ENCODE results near the gene DQX1. TPM values are rescaled to one million over a fixed set of nuclear protein-coding genes. Genes with fewer than 3 reads are reported as not detected.

The DQX1 gene
- polyA plus RNA-seq, 2 donors: 3.4 to 7.3 TPM

DNA sequence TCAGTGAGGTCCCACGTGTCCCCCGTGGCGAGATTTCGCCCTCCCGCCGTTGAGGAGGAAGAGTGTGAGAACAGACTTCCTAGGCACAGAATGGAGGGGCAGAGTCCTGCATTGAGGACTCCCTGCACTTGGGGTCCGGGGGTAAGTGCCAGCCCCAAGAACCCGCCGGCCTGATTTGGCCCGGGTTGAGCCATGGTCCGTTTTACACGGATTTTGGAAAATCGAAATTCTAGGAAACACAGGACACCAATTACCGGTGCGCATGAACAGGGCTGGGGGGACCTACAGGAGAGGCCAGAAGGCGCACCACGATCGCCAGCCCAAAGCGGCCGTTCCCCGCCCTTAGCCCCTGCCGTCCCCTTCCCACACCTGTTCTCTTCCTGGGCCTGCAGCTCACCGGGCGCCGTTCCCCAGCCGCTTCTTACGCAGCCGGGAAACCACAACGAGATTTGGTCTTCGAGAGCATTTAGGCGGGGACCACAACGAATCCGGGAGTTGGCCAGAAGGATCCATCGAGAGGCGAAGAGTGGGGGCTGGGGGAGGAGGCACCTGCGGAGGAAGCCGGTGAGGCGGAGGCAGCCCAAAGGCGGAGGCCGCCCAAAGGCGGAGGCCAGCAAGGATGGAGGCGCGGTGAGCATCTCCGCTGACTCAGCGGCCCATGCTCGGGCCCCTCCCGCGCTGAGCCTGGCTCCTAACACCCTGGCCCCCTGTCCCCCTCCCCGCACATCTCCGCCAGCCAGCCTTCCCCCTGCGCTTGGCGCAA, 12.2 kb downstream of the DQX1 start:
- no peak overlapping the region for H3K27ac ChIP-seq (ENCODE audit: low read depth in 2 of 2, low read length in 1 of 2)
- peaks cover 18 to 20% of the 10 kb centered on the region in 2 donors for H3K4me1 ChIP-seq (ENCODE audit: control insufficient read depth in 2 of 2, insufficient read depth in 2 of 2, low read length in 1 of 2)
- 8 to 10% methylated on average over 46 to 52 of the region's 52 CpGs for WGBS, 2 donors
- peaks cover 4 to 34% of the 10 kb centered on the region in 2 donors for H3K27me3 ChIP-seq (ENCODE audit: control insufficient read depth in 1 of 2, insufficient read depth in 2 of 2, low read length in 2 of 2)
- no peak overlapping the region for H3K4me3 ChIP-seq (ENCODE audit: low read depth in 1 of 2, low read length in 2 of 2)
- H3K36me3 ChIP-seq (ENCODE audit: control insufficient read depth in 2 of 2, insufficient read depth in 2 of 2, low read length in 1 of 2): no peaks in the 10 kb centered on the region
- peaks cover 0 to 8% of the 10 kb centered on the region in 2 donors for H3K9me3 ChIP-seq (ENCODE audit: control insufficient read depth in 2 of 2, insufficient read depth in 1 of 2, low read depth in 1 of 2, low read length in 1 of 2)

DNA sequence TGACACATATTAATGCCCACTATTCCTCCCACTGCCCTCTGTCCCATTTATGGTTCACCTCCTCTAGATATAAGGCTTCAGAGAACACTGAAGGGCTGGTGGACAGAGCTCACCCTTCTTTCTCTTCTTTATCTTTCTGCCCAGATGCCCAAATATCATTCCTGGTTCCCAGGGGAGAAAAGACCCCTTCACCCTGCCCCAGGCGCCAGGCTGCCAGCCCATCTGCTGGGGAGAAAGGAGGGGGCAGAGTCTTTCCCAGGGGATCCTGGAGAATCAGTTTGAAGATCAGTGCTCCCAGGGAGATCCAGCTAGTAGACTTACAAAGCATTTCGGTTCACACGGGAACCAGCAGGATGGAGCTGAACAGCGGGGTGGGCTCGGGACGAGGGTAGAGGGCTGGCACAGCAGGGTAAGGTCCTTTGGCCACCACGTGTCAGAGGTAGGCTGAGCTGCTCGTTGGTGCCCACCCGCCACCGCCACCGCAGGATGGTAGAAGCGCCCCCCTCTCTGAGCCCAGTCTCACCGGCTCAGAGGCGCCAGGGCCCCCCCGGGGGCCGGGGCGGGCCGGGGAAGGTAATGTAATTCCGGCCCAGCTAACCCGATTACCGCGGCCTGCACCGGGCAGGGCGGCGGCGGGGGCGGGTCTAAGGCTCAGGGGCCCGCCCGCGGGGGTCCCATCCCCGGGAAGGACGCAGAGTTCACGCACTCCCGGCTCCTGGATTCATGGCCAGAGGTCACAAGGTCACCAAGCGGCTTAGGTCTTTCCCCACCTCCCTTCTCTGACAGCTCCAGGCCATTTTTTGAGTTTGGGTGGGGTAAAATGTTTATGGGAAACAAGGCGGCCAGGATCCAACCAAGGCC, 13.1 kb downstream of the DQX1 start:
- peaks cover 4 to 34% of the 10 kb centered on the region in 2 donors for H3K27me3 ChIP-seq (ENCODE audit: control insufficient read depth in 1 of 2, insufficient read depth in 2 of 2, low read length in 2 of 2)
- WGBS, 2 donors: 13% methylated on average over 35 to 36 of the region's 36 CpGs
- H3K27ac ChIP-seq (ENCODE audit: low read depth in 2 of 2, low read length in 1 of 2): no peak overlapping the region
- no peak overlapping the region for H3K4me3 ChIP-seq (ENCODE audit: low read depth in 1 of 2, low read length in 2 of 2)
- H3K9me3 ChIP-seq (ENCODE audit: control insufficient read depth in 2 of 2, insufficient read depth in 1 of 2, low read depth in 1 of 2, low read length in 1 of 2): peaks cover 0 to 8% of the 10 kb centered on the region in 2 donors
- H3K4me1 ChIP-seq (ENCODE audit: control insufficient read depth in 2 of 2, insufficient read depth in 2 of 2, low read length in 1 of 2): peaks cover 18 to 20% of the 10 kb centered on the region in 2 donors
- H3K36me3 ChIP-seq (ENCODE audit: control insufficient read depth in 2 of 2, insufficient read depth in 2 of 2, low read length in 1 of 2): no peaks in the 10 kb centered on the region

DNA sequence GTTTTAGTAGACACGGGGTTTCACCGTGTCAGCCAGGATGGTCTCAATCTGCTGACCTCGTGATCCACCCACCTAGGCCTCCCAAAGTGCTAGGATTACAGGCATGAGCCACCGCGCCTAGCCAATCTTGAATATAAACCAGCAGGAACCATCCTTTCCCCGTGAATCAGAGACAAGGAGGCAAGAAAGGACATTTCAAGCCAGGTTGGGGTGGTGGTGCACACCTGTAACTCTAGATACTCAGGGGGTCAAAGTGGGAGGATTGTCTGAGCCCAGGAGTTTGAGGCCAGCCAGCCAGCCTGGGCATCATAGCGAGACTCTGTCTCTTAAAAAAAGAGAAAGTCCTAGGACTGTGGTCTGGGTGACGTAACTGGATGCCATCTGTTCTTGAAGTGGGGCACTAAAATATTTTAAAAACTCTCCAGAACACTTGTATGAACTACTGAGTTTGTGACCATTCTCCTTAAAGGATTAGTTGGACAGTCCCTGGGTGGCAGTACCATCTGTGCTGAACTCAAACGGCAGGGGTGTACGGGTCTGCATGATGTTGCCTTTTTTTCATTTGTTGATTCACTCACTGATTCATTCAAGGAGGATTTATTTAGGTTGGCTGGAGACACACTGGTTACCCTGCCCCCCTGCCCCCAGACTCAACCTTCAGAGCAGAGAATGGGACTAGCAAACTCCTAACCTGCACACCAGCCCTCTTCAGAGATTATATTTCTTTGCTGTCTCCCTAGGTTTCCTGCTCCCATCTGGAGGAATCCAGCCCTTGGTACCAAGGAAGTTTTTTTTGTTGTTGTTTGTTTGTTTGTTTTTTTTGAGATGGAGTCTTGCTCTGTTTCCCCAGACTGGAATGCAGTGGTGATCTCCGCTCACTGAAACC, 14.7 kb downstream of the DQX1 start:
- WGBS, 2 donors: 40 to 44% methylated on average over 11 of the region's 11 CpGs
- Histone ChIP-seq H3K4me1 (ENCODE audit: control insufficient read depth in 2 of 2, insufficient read depth in 2 of 2, low read length in 1 of 2) (peaks cover 18 to 22% of the 10 kb centered on the region in 2 donors), H3K4me3 (ENCODE audit: low read depth in 1 of 2, low read length in 2 of 2) (no peak overlapping the region), H3K27ac (ENCODE audit: low read depth in 2 of 2, low read length in 1 of 2) (no peak overlapping the region), H3K27me3 (ENCODE audit: control insufficient read depth in 1 of 2, insufficient read depth in 2 of 2, low read length in 2 of 2) (peaks cover 4 to 30% of the 10 kb centered on the region in 2 donors), H3K36me3 (ENCODE audit: control insufficient read depth in 2 of 2, insufficient read depth in 2 of 2, low read length in 1 of 2) (no peaks in the 10 kb centered on the region), H3K9me3 (ENCODE audit: control insufficient read depth in 2 of 2, insufficient read depth in 1 of 2, low read depth in 1 of 2, low read length in 1 of 2) (peaks cover 0 to 8% of the 10 kb centered on the region in 2 donors)

GRCh38 chr2:74510272-74510671, 15.8 kb downstream of the DQX1 start:
- WGBS, 2 donors: 84 to 92% methylated on average over 4 of the region's 4 CpGs
- Histone ChIP-seq H3K9me3 (ENCODE audit: control insufficient read depth in 2 of 2, insufficient read depth in 1 of 2, low read depth in 1 of 2, low read length in 1 of 2) (peaks cover 0 to 6% of the 10 kb centered on the region in 2 donors), H3K36me3 (ENCODE audit: control insufficient read depth in 2 of 2, insufficient read depth in 2 of 2, low read length in 1 of 2) (peaks cover 0 to 5% of the 10 kb centered on the region in 2 donors), H3K27ac (ENCODE audit: low read depth in 2 of 2, low read length in 1 of 2) (no peak overlapping the region), H3K4me3 (ENCODE audit: low read depth in 1 of 2, low read length in 2 of 2) (no peak overlapping the region), H3K4me1 (ENCODE audit: control insufficient read depth in 2 of 2, insufficient read depth in 2 of 2, low read length in 1 of 2) (peaks cover 8 to 17% of the 10 kb centered on the region in 2 donors), H3K27me3 (ENCODE audit: control insufficient read depth in 1 of 2, insufficient read depth in 2 of 2, low read length in 2 of 2) (peaks cover 4 to 20% of the 10 kb centered on the region in 2 donors)

- WGBS, 2 donors: 10 to 12% methylated on average over 38 of the region's 38 CpGs
Measured at GRCh38 chr2:74507926-74508520, 18.0 kb downstream of the DQX1 start.

DNA sequence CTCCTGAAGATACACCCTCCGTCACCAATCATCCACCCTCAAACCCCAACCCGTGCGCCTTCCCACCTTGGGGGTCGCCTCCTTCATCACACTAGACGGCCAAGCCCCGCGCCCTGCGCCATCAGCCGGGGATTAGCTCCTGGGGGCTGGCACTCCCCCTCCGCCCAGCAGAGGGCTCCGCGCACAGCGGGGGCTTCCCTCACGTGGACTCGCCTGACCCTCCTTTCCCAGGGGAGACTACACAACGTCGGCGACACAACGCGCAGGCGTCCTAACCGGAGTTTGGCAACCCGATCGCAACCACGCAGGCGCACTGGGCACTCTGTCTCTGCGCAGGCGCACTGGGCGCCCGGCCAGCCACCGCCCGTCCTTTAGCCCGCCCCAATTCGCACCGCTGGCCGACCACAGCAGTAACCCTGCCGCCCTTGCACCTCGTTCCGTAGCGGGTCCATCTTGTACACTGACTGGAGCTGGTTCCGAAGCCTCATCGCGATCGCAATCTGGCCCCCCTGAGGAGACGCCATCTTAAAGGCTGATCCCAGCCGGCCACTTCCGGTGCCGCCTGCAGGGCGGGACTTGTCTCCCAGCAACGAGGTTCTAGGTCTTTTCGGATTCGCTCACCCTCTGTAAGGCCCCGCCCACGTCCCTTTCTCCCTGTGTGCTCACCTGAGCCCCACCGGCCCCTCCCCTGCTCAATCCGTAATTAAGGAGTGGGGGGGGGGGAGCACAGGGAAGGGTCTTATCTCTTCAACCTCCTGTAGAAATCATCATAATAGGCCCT, 18.7 kb downstream of the DQX1 start, which contains the start of gene PCGF1:
Gene PCGF1 (minus strand): TSS at position 551 of the 781 bp plus-strand sequence. CDS start 27 bp downstream, at position 524.
- Histone ChIP-seq H3K36me3 (ENCODE audit: control insufficient read depth in 2 of 2, insufficient read depth in 2 of 2, low read length in 1 of 2) (peaks cover 0 to 8% of the 10 kb centered on the region in 2 donors), H3K4me1 (ENCODE audit: control insufficient read depth in 2 of 2, insufficient read depth in 2 of 2, low read length in 1 of 2) (peaks cover 0 to 11% of the 10 kb centered on the region in 2 donors), H3K9me3 (ENCODE audit: control insufficient read depth in 2 of 2, insufficient read depth in 1 of 2, low read depth in 1 of 2, low read length in 1 of 2) (no peaks in the 10 kb centered on the region), H3K27me3 (ENCODE audit: control insufficient read depth in 1 of 2, insufficient read depth in 2 of 2, low read length in 2 of 2) (no peaks in the 10 kb centered on the region), H3K27ac (ENCODE audit: low read depth in 2 of 2, low read length in 1 of 2) (peak within 1 kb of the TSS; percentile 99 to 100), H3K4me3 (ENCODE audit: low read depth in 1 of 2, low read length in 2 of 2) (peak within 1 kb of the TSS; percentile 92 to 94)
- WGBS, 2 donors: 0 to 1% methylated on average over 53 to 56 of the region's 56 CpGs

More at GRCh38 chr2:74507926-74508520, 18.0 kb downstream of the DQX1 start:
- peaks cover 1 to 4% of the 10 kb centered on the region in 2 donors for H3K27me3 ChIP-seq (ENCODE audit: control insufficient read depth in 1 of 2, insufficient read depth in 2 of 2, low read length in 2 of 2)
- H3K27ac ChIP-seq (ENCODE audit: low read depth in 2 of 2, low read length in 1 of 2): peak overlapping the region; percentile 99 to 100
- H3K9me3 ChIP-seq (ENCODE audit: control insufficient read depth in 2 of 2, insufficient read depth in 1 of 2, low read depth in 1 of 2, low read length in 1 of 2): peaks cover 0 to 3% of the 10 kb centered on the region in 2 donors
- peak overlapping the region; percentile 92 to 94 for H3K4me3 ChIP-seq (ENCODE audit: low read depth in 1 of 2, low read length in 2 of 2)
- peaks cover 0 to 8% of the 10 kb centered on the region in 2 donors for H3K36me3 ChIP-seq (ENCODE audit: control insufficient read depth in 2 of 2, insufficient read depth in 2 of 2, low read length in 1 of 2)
- H3K4me1 ChIP-seq (ENCODE audit: control insufficient read depth in 2 of 2, insufficient read depth in 2 of 2, low read length in 1 of 2): peaks cover 0 to 11% of the 10 kb centered on the region in 2 donors

DNA sequence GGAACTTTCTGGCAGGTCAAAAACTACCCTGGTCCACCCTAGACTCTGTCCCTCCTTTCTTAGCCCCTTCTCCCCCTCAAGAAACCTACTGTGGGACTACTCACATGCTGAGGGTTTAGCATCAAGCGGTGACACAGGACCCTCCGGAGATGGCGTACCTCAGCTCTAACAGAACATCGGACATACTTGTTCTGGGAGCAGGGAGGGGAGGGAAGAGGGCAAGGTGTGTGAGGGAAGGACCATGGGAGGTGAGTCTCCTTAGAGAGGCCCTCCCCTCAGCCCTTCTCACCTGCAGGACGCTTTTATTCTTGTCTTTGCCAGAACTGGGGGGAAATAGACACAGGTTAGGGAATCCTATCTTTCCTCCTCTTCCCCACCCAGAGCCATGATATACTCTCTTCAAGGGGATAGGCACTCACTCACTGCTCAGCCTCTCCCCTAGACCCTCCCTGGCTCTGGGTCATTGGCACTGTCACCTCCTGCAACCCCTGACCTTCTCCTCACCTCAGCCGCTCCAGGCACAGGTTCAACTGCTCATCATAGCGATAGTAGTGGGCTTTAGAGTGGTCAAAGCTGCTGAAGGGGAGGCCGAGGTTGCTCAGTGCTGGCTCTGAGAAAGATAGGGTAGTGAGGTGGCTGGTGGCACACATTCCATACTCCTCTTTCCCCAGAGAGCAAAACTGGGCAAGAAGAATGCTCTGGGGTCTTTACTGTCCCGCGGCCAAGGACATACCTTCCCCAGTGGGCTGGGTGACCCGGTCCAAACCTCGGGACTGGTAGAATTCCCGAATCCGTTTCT, 20.4 kb downstream of the DQX1 start:
- Histone ChIP-seq H3K27ac (ENCODE audit: low read depth in 2 of 2, low read length in 1 of 2) (no peak overlapping the region), H3K36me3 (ENCODE audit: control insufficient read depth in 2 of 2, insufficient read depth in 2 of 2, low read length in 1 of 2) (peaks cover 0 to 8% of the 10 kb centered on the region in 2 donors), H3K4me1 (ENCODE audit: control insufficient read depth in 2 of 2, insufficient read depth in 2 of 2, low read length in 1 of 2) (peaks cover 3 to 11% of the 10 kb centered on the region in 2 donors), H3K4me3 (ENCODE audit: low read depth in 1 of 2, low read length in 2 of 2) (no peak overlapping the region), H3K9me3 (ENCODE audit: control insufficient read depth in 2 of 2, insufficient read depth in 1 of 2, low read depth in 1 of 2, low read length in 1 of 2) (no peaks in the 10 kb centered on the region), H3K27me3 (ENCODE audit: control insufficient read depth in 1 of 2, insufficient read depth in 2 of 2, low read length in 2 of 2) (no peaks in the 10 kb centered on the region)
- 94 to 95% methylated on average over 14 of the region's 14 CpGs for WGBS, 2 donors

DNA sequence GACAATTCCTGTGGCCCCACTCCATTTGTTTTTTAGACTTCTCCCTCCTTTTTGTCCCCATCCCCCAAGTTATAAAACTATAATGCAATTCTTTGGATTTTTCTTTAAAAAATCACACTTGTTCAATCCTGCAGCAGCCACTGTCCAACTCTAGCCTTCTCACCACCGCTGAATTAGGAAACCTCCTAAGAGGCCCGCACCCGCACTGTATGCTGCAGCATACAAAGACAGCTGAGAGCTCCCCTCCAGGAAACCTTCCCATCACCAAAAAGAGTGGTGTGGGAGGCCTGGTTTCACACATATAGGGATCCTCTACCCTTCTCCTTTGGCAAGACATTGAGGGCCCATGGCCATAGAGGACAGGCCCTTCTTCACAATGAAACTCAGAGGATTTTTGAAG, 21.4 kb downstream of the DQX1 start:
- Histone ChIP-seq H3K9me3 (ENCODE audit: control insufficient read depth in 2 of 2, insufficient read depth in 1 of 2, low read depth in 1 of 2, low read length in 1 of 2) (no peaks in the 10 kb centered on the region), H3K27ac (ENCODE audit: low read depth in 2 of 2, low read length in 1 of 2) (no peak overlapping the region), H3K4me1 (ENCODE audit: control insufficient read depth in 2 of 2, insufficient read depth in 2 of 2, low read length in 1 of 2) (peaks cover 3 to 11% of the 10 kb centered on the region in 2 donors), H3K4me3 (ENCODE audit: low read depth in 1 of 2, low read length in 2 of 2) (no peak overlapping the region), H3K27me3 (ENCODE audit: control insufficient read depth in 1 of 2, insufficient read depth in 2 of 2, low read length in 2 of 2) (peaks cover 0 to 9% of the 10 kb centered on the region in 2 donors), H3K36me3 (ENCODE audit: control insufficient read depth in 2 of 2, insufficient read depth in 2 of 2, low read length in 1 of 2) (peaks cover 0 to 8% of the 10 kb centered on the region in 2 donors)
- 91 to 94% methylated on average over 3 of the region's 3 CpGs for WGBS, 2 donors
